ENCODE results near the gene PRR36.

DNA sequence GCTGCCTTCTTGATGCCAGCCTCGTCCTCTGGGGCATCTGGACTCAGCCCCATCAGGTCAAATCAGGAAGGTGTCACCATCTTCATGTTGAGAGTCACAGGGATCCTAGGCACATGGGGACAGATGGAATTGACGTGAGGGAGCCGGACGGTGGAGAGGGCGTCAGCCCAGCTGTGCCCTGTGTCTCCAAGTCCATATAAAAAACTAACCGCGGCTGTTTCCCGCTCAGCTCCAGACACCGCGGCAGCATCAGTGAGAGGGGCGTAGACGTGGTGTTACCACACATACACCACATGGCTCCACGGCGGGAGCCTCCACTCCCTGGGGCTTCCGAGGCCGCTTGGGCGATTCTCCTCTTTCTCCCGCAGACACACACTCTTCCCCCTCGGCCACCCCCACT, 5.6 kb upstream of the PRR36 start:
- TF ChIP-seq, protein P1, sequence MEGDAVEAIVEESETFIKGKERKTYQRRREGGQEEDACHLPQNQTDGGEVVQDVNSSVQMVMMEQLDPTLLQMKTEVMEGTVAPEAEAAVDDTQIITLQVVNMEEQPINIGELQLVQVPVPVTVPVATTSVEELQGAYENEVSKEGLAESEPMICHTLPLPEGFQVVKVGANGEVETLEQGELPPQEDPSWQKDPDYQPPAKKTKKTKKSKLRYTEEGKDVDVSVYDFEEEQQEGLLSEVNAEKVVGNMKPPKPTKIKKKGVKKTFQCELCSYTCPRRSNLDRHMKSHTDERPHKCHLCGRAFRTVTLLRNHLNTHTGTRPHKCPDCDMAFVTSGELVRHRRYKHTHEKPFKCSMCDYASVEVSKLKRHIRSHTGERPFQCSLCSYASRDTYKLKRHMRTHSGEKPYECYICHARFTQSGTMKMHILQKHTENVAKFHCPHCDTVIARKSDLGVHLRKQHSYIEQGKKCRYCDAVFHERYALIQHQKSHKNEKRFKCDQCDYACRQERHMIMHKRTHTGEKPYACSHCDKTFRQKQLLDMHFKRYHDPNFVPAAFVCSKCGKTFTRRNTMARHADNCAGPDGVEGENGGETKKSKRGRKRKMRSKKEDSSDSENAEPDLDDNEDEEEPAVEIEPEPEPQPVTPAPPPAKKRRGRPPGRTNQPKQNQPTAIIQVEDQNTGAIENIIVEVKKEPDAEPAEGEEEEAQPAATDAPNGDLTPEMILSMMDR (conservative IDR thresholded peaks at IDR 0.05; ENCODE audit: low read length) = no peak
- TF ChIP-seq EZH2phosphoT487 (IDR thresholded peaks at IDR 0.05; ENCODE audit: borderline replicate concordance, low read depth, low read length) = no peak

All from OCI-LY7 (cell line).